ENCODE results near the gene IGSF6. TPM values are rescaled to one million over a fixed set of nuclear protein-coding genes. Genes with fewer than 3 reads are reported as not detected.
"Not testable (repeated sequence)": the region's sequence is repeated elsewhere in the genome, so short reads cannot be mapped to it uniquely, and the experiment has no call there.

IGSF6 gene
- total and polyA plus RNA-seq, 2 donors from 2014 or later: 1.1 to 8.1 TPM

DNA sequence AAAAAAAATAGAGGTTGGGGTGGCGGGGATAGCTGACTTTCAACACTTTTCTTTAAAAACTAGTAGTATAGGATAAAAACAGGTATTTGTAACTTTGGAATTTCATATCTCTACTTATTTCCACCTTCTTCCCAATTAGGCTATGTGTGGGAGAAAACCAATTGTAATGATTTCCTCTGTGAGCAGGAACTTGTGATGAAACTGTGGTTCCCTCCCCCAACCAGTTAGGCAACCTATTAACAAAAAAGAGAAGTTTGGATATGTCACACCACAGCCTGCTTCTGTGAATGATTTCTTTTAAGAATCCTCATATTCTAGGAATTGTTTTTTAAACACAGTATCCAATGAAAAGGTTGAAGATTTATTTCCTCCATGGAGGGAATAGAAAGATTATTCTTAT lies 1.9 kb downstream of the IGSF6 start:
- peaks cover 0 to 14% (median 0%) of the 10 kb centered on the region in 3 donors for H3K36me3 ChIP-seq (ENCODE audit: control insufficient read depth in 2 of 3, insufficient read depth in 3 of 3, low read length in 3 of 3)
- H3K4me3 ChIP-seq (ENCODE audit: low read length in 3 of 3): no peak overlapping the region
- TF ChIP-seq, protein P1, sequence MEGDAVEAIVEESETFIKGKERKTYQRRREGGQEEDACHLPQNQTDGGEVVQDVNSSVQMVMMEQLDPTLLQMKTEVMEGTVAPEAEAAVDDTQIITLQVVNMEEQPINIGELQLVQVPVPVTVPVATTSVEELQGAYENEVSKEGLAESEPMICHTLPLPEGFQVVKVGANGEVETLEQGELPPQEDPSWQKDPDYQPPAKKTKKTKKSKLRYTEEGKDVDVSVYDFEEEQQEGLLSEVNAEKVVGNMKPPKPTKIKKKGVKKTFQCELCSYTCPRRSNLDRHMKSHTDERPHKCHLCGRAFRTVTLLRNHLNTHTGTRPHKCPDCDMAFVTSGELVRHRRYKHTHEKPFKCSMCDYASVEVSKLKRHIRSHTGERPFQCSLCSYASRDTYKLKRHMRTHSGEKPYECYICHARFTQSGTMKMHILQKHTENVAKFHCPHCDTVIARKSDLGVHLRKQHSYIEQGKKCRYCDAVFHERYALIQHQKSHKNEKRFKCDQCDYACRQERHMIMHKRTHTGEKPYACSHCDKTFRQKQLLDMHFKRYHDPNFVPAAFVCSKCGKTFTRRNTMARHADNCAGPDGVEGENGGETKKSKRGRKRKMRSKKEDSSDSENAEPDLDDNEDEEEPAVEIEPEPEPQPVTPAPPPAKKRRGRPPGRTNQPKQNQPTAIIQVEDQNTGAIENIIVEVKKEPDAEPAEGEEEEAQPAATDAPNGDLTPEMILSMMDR (IDR thresholded peaks at IDR 0.05; ENCODE audit: borderline replicate concordance, extremely low read depth, insufficient read depth): no peak
- peaks cover 0 to 6% (median 0%) of the 10 kb centered on the region in 3 donors for H3K4me1 ChIP-seq (ENCODE audit: control insufficient read depth in 2 of 3, insufficient read depth in 2 of 3, low read depth in 1 of 3, low read length in 3 of 3)
- no peak overlapping the region for H3K27ac ChIP-seq (ENCODE audit: low read depth in 2 of 2, low read length in 2 of 2)
- DNase-seq (no peak), FAIRE-seq (no peak)
- intact Hi-C loops (cut with DNase I): no loop called here
- H3K9ac ChIP-seq (ENCODE audit: low read length in 3 of 3): no peak overlapping the region
- no peaks in the 10 kb centered on the region for H3K9me3 ChIP-seq (ENCODE audit: control insufficient read depth in 2 of 3, insufficient read depth in 1 of 3, low read length in 3 of 3)
- no peaks in the 10 kb centered on the region for H3K27me3 ChIP-seq (ENCODE audit: control insufficient read depth, insufficient read depth, low read length)

DNA sequence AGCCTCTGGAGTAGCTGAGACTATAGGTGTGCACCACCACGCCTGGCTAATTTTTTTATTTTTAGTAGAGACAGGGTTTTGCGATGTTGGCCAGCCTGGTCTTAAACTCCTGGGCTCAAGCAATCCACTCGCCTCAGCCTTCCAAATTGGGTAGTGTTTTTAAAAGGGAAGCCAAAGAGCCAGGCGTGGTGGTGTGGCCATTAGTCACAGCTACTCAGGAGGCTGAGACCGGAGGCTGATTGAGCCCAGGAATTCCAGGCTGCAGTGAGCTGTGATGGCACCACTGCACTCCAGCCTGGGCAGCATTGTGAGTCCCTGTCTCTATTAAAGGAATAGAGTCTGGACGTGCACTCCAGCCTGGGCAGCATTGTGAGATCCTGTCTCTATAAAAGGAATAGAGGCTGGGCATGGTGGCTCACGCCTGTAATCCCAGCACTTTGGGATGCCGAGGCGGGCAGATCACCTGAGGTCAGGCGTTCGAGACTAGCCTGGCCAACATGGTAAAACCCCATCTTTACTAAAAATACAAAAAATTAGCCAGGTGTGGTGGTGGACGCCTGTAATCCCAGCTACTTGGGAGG lies 2.5 kb downstream of the IGSF6 start:
- intact Hi-C loops (cut with DNase I); H3K4me3 ChIP-seq (ENCODE audit: low read length in 3 of 3); FAIRE-seq: not testable (repeated sequence)

DNA sequence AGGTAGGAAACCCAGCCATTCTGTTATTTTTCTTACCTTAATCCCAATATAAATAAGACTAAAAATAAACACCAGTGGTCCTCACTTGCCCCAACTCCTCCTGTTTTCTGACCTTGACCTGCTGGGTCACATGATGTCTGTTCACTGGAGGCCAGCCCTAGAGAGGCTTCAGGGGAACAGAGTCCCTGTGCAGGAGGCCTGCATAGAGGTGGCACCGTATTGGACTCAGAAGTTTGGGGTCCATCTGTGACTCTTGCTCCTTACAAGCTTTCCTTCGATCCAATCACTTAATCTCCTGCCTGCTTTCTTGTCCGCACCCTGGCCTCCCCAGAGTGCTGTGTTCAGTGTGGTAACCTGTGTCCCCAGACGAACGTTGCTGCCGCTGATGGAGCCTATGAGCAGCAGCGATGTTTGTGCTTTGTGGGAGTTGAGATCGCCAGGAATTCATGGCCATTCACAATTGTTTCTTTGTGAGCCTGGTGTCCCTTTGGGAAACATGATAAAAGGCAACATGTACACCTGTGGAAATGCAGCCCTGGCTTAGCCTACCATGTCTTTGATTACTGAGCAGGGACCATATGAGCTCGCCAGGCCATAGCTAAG lies 4.7 kb downstream of the IGSF6 start:
- Histone ChIP-seq H3K27me3 (ENCODE audit: control insufficient read depth, insufficient read depth, low read length) (no peaks in the 10 kb centered on the region), H3K9me3 (ENCODE audit: control insufficient read depth in 2 of 3, insufficient read depth in 1 of 3, low read length in 3 of 3) (no peaks in the 10 kb centered on the region), H3K36me3 (ENCODE audit: control insufficient read depth in 2 of 3, insufficient read depth in 3 of 3, low read length in 3 of 3) (peaks cover 0 to 5% (median 0%) of the 10 kb centered on the region in 3 donors), H3K9ac (ENCODE audit: low read length in 3 of 3) (no peak overlapping the region), H3K4me3 (ENCODE audit: low read length in 3 of 3) (no peak overlapping the region), H3K4me1 (ENCODE audit: control insufficient read depth in 2 of 3, insufficient read depth in 2 of 3, low read depth in 1 of 3, low read length in 3 of 3) (peaks cover 0 to 3% (median 0%) of the 10 kb centered on the region in 3 donors), H3K27ac (ENCODE audit: low read depth in 2 of 2, low read length in 2 of 2) (no peak overlapping the region)
- intact Hi-C loops (cut with DNase I): no loop called here
- DNase-seq (no peak), FAIRE-seq (no peak)
- TF ChIP-seq, protein P1 (IDR thresholded peaks at IDR 0.05; ENCODE audit: borderline replicate concordance, extremely low read depth, insufficient read depth): no peak

More for the DNA sequence above, 2.5 kb downstream of the IGSF6 start:
- not testable (repeated sequence) for H3K4me1 ChIP-seq (ENCODE audit: control insufficient read depth in 2 of 3, insufficient read depth in 2 of 3, low read depth in 1 of 3, low read length in 3 of 3); H3K9me3 ChIP-seq (ENCODE audit: control insufficient read depth in 2 of 3, insufficient read depth in 1 of 3, low read length in 3 of 3); H3K27ac ChIP-seq (ENCODE audit: low read depth in 2 of 2, low read length in 2 of 2); H3K36me3 ChIP-seq (ENCODE audit: control insufficient read depth in 2 of 3, insufficient read depth in 3 of 3, low read length in 3 of 3); H3K9ac ChIP-seq (ENCODE audit: low read length in 3 of 3); H3K27me3 ChIP-seq (ENCODE audit: control insufficient read depth, insufficient read depth, low read length); DNase-seq

DNA sequence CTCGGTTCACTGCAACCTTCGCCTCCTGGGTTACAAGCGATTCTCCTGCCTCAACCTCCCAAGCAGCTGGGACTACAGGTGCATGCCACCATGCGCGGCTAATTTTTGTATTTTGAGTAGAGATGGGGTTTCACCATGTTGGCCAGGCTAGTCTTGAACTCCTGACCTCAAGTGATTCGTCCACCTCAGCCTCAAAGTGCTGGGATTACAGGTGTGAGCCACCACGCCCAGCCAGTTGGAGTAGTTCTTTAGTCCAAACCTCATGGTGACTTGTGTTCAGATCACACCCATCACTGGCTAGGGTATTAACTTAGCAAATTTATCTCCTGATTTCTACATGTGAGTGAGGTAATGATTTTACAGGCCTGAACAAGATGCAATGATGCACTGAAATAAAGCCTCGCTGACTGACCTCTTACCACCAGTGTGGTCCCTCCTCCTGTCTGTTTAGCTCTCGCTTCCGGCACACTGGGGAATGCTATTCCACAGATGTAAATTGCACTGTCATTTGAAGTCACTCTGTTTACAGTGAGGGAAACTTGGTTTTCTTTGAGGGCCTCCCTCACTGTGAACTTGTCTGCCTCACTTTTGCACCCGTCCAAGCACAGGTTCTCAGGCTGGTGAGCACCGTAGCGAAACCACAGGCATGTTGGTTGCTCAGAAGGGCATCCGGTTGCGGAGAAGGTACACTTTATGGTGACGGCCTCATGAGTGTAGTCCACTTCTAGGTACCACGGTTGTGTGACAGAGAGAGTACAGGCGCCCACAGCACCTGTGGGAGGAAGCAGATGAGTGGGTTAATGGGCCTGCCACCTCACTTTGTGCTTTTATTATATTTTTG lies 5.5 kb downstream of the IGSF6 start:
- Histone ChIP-seq H3K9me3 (ENCODE audit: control insufficient read depth in 2 of 3, insufficient read depth in 1 of 3, low read length in 3 of 3) (no peaks in the 10 kb centered on the region), H3K4me3 (ENCODE audit: low read length in 3 of 3) (no peak overlapping the region), H3K4me1 (ENCODE audit: control insufficient read depth in 2 of 3, insufficient read depth in 2 of 3, low read depth in 1 of 3, low read length in 3 of 3) (peaks cover 0 to 3% (median 0%) of the 10 kb centered on the region in 3 donors), H3K36me3 (ENCODE audit: control insufficient read depth in 2 of 3, insufficient read depth in 3 of 3, low read length in 3 of 3) (peaks cover 0 to 5% (median 0%) of the 10 kb centered on the region in 3 donors), H3K27ac (ENCODE audit: low read depth in 2 of 2, low read length in 2 of 2) (no peak overlapping the region), H3K27me3 (ENCODE audit: control insufficient read depth, insufficient read depth, low read length) (no peaks in the 10 kb centered on the region), H3K9ac (ENCODE audit: low read length in 3 of 3) (no peak overlapping the region)
- no peak for FAIRE-seq
- TF ChIP-seq, protein P1 (IDR thresholded peaks at IDR 0.05; ENCODE audit: borderline replicate concordance, extremely low read depth, insufficient read depth): no peak
- intact Hi-C loops (cut with DNase I): no loop called here
- DNase-seq: no peak
